HG03064 (cell line): ENCODE results near the gene KHDRBS1.
"Not testable (repeated sequence)": the region's sequence is repeated elsewhere in the genome, so short reads cannot be mapped to it uniquely, and the experiment has no call there.

Source experiments
- ATAC-seq: cut with Tn5 transposase; IDR thresholded peaks from one replicate; pipeline ENCODE4 v1.9.1; 2021; ENCODE audit warnings: low read depth; ENCODE audit not compliant: unreplicated experiment

Gene KHDRBS1

DNA sequence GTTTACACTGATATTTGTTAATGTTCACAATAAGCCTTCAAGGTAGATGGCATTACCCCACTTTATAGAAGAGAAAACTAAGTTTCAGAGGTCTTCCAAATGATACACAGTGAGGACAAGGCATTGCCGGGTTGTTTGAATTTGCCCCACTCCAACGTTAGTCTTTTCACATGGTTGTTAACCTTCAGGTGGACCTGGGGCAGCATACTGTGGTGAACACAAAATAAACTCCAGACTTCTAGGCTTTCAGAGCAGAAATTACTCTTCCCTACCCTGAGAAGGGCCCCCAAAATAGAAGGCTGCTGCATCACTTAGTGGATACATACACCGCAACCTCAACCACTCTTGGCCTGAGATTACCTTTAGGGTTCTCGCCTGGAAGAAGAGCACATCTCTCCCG is 3.4 kb upstream of the KHDRBS1 start:
- ATAC-seq, result no peak

DNA sequence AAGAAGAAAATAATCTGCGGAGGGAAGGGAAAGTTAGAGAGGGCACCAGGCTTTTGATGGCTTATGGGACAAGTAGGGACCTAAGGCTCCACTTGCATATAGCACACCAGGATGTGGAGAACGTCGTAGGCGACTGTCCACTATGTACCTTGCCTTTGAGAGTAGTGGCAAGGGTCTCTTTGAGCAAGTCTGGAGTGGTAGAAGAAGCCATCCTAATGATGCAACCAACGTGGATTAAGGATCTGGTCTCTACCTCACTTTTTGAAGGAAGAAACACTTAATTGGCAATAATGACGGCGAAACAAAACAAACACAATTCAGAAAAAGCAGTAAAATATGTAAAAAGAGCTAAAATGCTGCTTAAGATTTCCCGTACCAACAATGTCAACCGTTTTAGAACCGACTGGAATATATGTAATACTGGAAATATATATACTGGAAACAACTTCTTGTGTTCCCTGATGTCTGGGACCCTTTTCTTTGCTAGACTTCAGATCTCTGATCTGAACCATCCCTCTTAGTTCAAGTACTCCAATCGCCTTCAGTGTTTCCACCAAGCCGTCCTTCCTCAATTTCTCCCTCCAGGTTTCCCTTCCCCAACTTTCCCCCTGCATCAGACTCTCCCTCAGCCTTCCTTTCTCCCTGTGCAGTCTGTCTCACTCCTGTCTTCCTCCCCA is 821 bp upstream of the KHDRBS1 start:
- ATAC-seq, result no peak

DNA sequence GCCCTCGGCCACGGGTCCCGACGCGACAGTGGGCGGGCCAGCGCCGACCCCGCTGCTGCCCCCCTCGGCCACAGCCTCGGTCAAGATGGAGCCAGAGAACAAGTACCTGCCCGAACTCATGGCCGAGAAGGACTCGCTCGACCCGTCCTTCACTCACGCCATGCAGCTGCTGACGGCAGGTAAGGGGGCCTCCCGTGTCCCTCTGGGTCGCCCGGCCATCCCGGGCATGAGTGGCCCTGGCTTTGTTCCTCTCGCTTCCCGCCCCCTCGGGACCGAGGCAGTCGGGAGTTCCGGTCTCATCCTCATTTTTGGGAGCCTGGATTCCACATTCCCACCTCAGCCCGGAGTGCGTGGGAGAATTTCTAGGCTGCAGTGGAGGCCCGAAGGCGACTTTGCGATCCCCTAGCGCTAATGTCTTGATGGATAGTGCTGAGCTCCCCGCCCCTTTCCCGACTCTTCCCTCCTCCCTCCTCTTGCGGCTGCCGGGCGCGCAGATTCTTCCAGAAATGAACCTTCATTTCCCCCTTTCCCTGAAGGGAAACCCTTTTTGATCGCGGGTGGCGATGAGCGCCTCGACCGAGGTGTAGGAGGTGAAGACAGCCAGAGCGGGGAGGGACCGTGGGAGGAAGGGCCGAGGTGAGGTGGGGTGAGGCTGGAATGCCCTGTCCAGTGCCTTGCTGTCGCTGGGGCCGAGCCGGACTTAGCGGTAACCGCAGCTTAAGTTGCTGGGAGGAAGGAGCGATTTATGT is 705 bp downstream of the KHDRBS1 start:
- ATAC-seq, result peak; percentile 33

DNA sequence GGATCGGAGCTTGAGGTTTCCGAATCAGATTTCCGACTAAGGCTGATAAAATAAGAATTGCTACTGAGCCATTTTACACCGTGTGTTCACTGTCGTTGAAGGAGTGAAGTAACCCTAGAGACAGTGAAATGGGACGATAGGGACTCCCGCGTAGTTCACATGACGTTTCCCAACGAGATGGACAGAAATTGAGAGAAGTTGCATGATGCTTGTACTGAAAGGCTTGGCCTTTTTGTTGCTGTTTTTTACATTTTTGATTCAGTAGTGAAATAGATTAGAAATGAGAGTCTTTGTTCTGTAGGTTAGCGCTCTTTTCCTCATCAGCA is 1.2 kb downstream of the KHDRBS1 start:
- ATAC-seq, result no peak

DNA sequence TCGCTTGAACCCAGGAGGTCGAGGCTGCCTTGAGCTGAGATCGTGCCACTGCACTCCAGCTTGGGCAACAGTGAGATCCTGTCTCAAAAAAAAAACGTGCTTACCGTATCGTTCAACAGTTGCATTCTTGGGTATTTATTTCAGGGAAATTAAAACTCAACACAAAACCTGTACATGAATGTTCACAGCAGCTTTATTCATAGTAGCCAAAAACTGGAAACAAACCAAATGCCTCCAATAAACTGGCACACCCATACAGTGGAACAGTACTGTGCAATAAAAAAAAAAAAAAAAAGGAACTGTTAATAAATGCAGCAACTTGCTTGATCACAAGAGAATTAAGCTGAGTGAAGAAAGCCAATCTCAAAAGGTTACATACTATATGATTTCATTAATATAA is 6.7 kb downstream of the KHDRBS1 start:
- no peak for ATAC-seq

DNA sequence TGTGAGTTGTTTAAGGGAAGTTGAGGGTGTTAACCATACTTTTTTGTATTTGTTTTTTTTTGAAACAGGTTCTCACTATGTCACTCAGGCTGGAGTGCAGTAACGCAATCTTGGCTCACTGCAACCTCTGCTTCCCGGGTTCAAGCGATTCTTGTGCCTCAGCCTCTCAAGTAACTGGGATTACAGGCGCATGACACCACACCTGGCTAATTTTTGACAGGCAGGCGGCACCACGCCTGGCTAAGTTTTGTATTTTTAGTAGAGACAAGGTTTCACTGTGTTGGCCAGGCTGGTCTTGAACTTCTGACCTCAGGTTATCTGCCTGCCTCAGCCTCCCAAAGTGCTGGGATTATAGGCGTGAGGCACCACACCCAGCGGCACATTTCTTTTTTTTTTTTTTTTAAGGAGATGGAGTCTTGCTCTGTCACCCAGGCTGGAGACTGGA is 7.9 kb downstream of the KHDRBS1 start:
- ATAC-seq, result not testable (repeated sequence)

DNA sequence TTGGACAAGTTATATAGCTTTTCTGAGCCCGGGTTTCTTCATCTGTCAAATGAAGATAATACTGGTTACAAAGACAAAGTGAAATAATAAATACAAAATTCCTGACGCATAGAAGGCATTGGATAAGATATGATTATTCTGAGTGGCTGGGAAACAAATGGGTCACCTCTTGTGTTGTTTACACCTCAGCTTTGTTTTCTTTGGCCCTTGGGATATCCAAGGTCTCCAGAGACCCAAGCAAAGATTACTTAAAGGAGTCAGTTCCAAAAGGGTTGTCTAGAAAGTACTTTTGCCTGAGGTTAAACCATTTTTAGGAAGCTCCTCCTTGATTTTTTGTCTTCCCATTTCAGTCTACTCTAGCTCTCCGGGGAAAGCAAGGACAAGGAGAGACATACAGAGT is 9.7 kb downstream of the KHDRBS1 start:
- ATAC-seq, result no peak

DNA sequence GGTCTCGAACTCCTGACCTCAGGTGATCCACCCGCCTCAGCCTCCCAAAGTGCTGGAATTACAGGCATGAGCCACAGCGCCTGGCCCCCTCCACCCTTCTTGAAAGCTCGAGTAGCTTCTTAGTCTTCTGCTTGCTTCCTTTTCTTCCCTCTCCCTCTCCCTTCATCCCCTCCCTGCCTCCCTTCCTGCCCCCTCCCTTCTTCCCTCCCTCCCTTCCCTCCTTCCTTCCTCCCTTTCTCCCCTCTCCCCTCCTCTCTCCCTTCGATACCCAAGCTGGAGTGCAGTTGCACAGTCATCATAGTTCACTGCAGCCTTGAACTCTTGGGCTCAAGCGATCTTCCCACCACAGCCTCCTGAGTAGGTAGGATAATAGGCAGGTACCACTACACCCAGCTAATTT is 11.8 kb downstream of the KHDRBS1 start:
- no peak for ATAC-seq

DNA sequence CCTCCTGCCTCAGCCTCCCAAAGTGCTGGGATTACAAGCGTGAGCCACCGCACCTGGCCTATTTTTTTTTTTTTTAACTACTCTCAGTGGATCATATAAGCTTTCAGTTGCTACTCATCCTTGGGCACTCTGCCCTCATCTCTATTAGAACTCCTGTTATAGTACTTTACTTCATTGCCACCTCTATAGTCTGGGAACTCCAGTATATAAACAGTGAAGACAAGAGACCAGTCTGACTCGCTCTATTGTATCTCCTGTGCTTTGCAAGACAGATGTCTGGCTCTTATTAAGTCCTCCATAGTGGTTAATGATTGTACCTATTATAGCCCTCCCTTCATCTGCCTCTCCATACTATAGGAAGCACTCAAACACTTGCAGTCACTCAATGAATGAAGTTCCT is 15.1 kb downstream of the KHDRBS1 start:
- no peak for ATAC-seq

DNA sequence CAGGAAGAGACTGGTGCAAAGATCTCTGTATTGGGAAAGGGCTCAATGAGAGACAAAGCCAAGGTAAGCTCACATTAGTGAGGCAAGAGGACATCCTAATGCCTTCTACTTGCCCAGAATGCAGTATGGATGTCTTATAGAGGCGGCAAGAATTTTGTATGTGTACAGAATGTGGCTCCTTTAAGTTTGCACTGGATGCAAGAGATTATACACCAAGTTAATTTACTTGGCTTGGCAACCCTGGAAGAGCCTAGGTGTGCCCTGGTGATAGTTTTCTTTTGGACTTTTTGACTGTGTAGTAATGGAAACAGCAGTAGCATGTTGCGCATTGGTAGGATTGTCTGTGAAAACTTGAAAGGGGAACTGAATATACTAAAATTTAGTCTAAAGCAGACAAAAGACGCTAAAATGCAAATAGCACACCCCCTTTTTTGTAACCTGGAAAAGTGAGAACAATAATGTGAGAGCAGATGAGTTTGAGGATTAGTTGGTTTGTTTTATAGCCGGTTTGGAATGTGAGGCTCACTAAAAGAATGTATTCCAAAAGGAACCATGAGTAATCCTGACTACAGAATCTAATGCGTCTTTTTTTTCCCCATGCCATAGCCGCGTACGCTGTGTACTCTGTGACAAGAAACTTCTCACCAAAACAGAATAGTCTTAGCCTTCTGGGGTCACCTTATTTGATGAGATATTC is 18.1 kb downstream of the KHDRBS1 start:
- no peak for ATAC-seq

DNA sequence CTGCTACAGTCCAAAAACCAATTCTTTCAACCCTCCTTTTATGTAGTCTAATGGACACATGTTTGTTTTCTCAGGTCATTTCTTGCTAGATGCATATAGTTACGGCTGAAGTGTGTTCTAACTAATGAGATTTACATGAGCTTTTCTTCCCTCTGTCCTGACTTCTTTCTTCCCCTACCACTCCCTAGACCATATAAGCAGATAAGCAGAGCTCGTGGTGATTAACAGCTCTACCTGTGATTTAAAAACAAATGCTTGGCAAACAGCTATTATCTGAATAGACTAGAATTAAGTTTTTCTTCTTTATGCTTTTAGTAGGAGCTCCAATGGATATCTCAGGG is 18.6 kb downstream of the KHDRBS1 start:
- no peak for ATAC-seq

DNA sequence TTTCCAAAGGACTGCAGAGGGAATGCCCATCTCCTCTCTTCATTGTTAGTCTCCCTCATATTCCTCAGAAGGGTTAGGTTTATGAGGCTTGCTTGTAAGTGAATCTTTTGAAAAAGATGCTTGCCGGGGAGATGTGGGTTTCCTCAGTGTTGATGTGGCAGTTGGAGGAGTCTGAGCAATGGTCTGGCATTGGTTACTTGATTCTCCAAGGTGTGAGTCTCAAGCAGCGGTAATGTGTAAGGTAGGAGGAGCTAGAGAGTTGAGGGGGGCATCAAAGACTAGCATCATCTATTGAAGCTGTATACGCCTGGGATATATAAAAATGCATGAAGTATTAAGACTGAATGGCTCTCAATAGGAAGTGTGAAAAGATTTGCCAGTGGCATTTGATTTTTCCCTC is 21.5 kb downstream of the KHDRBS1 start:
- ATAC-seq, result no peak

DNA sequence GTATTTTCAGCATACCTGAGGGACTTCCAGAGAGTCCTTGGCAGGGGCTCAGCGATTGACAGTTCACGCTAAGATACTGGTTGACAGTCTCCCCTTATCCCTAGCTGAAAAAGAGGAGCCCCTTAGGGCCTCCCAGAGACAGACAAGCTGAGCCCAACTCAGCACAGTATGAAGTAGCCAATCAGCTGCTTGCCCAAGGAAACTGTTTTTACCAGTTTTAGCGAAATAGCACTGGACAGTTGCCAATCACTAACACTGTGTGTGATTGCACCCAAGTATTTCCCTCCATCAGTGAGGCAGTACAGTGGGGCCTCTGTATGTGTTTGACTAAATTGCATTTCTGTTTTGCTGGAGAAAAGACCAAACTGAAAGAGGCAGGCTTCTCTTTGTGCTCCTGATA is 27.0 kb downstream of the KHDRBS1 start:
- no peak for ATAC-seq

DNA sequence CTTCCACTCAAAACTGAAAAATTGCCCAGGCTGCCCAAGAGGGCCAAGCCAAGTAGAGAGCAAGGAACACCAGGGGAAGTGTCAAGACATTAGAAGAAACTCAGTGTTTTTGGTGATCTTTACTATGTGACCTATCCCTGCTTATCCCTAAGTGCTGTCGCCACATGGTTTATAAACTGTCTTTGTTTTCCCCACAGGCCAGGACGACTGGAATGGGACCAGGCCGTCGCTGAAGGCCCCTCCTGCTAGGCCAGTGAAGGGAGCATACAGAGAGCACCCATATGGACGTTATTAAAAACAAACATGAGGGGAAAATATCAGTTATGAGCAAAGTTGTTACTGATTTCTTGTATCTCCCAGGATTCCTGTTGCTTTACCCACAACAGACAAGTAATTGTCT is 28.7 kb downstream of the KHDRBS1 start:
- no peak for ATAC-seq

DNA sequence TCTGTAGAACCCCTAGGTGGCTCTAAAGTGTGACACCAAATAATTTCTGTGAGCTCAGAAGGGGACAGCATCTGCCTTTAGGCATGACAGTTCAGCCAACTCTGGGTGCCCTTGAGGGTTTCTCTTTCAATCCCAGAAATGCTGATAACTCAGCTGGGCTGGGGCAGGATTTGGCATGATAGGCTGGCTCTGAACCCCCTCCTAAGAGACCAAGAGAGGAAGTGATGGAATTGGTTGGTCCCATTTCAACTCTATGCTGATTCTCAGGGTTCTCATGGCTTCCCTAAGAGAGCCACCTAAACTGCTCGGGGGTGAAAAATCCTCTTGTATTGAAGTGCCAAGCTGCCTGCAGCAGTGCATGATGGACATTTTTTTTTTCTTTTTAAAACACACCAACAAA is 30.6 kb downstream of the KHDRBS1 start:
- no peak for ATAC-seq

DNA sequence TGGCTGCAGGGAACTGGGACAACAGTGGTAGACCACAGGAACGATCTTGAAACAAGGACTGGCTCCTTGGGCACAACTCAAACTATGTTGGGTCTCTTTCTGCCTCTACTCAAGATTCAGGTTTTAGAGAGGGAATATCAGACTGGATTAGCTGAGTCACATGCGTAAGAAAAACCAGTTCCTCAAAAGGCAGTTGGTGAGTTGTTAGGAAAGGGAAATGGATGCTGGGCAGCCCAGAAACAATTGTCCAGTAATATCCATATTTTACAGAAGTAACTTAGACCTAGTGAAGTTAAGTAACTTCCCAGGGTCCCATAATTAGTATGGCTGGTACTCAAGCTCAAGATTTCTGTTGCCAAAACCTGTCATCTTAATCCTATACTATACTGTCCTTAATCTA is 32.1 kb downstream of the KHDRBS1 start:
- no peak for ATAC-seq

DNA sequence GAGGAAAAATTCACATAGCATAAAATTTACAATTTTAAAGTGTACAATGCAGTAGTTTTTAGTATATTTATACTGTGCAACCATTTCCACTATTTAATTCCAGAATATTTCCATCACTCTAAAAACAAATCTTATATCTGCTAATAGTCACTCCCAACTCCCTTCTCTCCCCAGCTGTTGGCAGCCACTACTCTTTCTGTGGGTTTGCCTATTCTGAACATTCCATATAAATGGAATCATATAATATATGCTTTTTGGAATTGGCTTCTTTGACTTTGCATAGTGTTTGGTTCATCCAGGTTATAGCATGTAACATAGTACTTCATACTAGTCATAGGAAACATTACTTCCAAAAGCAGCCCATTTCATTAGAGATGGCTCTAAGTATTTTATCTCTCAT is 34.0 kb downstream of the KHDRBS1 start:
- ATAC-seq, result no peak

DNA sequence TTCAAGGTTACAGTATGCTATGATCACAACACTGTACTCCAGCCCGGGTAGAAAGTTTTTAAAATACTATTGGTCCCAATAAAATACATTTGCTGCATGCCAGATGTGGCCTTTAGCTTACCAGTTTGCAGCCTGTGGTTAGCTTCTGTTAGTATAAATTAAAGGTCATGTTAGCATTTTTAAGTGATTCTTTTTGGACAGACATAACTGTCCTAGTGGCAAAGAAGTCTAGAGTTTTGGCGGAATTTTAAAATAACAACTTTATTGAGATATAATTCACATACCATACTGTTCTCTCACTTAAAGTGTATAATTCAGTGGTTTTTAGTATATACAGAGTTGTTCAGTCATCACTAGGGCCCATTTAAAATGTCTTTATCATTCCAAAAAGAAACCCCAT is 34.8 kb downstream of the KHDRBS1 start:
- ATAC-seq, result no peak

DNA sequence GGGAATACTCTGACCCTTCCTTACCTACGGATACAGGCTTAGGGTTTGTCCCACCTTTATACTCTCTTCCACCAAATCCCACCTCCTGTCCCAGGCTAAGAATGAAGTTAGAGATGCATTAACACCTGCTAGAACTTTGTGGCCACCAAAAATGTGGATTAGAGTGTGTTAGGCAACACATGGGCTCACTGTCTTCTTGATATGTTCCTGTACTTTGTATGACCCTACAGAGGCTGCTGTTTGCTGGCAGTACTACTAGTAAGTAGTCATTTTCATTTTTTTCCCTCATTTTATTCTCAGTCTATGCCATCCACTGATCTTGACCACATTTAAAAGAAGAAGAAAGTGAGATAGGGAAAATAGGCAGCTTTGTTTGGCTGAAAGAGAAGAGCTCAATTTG is 38.0 kb downstream of the KHDRBS1 start:
- no peak for ATAC-seq

DNA sequence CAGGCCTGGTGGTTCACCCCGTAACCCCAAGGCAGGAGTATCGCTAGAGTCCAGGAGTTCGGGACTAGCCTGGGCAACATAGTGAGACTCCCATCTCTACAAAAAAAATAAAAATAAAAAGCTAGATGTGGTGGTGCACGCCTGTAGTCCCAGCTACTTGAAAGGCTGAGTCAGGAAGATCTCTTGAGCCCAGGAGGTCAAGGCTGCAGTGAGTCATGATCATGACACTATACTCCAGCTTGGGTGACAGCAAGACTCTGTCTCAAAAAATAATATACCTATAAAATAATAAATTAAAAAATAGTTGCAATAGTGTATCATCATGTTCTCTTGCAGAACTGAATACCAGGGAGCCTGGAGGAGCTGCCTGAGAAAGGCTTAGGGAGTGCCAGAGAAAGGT is 39.2 kb downstream of the KHDRBS1 start:
- ATAC-seq, result no peak

DNA sequence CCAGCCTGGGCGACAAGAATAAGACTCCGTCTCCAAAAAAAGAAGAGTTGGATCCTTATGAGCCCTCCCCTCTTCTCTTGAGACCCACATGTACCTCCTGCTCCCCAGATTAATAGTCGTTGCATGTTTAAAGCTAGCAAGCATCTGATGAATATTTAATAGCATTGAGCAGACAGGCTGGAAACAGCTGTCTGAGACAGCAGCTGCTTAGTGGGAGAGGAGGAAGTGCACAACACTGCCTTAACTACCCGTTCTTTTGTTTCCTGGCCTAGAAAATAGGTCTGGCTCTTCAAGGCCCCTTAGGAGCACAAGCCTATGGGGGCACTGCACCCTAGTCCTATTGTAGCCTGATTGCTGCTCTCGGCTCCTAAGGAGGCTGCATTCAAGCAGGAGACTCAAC is 41.7 kb downstream of the KHDRBS1 start:
- no peak for ATAC-seq

DNA sequence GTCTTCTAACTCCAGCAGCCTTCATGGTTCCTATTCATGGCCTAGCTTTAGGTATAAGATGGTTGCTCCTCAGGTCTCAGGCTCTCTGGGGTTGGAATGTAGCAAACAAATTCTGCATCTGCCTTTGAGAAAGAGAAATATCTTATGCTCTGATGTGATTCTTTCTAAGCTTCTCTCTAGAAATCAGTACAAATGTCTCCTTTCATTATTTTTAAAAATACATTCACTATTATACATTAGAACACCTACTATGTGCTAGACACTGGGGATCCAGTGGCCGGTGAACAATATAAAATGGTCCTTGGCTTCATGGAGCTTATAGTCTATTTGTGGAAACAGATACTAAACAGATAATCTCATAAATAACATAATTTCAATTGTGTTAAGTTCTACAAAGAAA is 42.9 kb downstream of the KHDRBS1 start:
- ATAC-seq, result no peak
